Inflammatory macrophage (primary cell): ENCODE measurements around the gene RNASE12.
"Not testable (repeated sequence)": the region's sequence is repeated elsewhere in the genome, so short reads cannot be mapped to it uniquely, and the experiment has no call there.

Experiments used
- DNase-seq, 2 donors: peaks; one replicate each; pipeline ENCODE4 v3.0.0-alpha.2; 2020 to 2022
- total RNA-seq, 18 experiments: gene quantifications; one replicate each; lab custom pipeline; 2026; ENCODE audit warnings: mixed read lengths in 6 of 18, inconsistent platforms in 2 of 18; lab: John Stamatoyannopoulos, UW

RNASE12 gene
- 0 to 0.03 (median 0) reads per million in 18 experiments for total RNA-seq

GRCh38 chr14:20591235-20591634, at the start of gene RNASE12:
Gene RNASE12 (minus strand): TSS chr14:20591376. CDS start chr14:20590723, 653 bp downstream.
- DNase-seq, result no peak

GRCh38 chr14:20632831-20633691, 41.9 kb upstream of the RNASE12 start:
- DNase-seq, result peak; percentile 63 to 72

- no peak for DNase-seq
Observed at GRCh38 chr14:20632448-20632830, 41.3 kb upstream of the RNASE12 start.

- DNase-seq, result peak; percentile 22 to 51
Observed at GRCh38 chr14:20631880-20632389, 40.8 kb upstream of the RNASE12 start.

- DNase-seq, result peak; percentile 44 to 55
Observed at GRCh38 chr14:20631023-20631879, 40.1 kb upstream of the RNASE12 start.

- peak in 1 of 2 donors; percentile 11 for DNase-seq
Observed at GRCh38 chr14:20630340-20631022, 39.3 kb upstream of the RNASE12 start.

GRCh38 chr14:20628063-20628854, 37.1 kb upstream of the RNASE12 start:
- DNase-seq, result no peak

GRCh38 chr14:20627346-20628027, 36.3 kb upstream of the RNASE12 start:
- no peak for DNase-seq

- DNase-seq, result no peak
Observed at GRCh38 chr14:20626274-20626673, 35.1 kb upstream of the RNASE12 start.

- peak; percentile 90 to 96 for DNase-seq
Observed at GRCh38 chr14:20624495-20625070, 33.4 kb upstream of the RNASE12 start.

- peak; percentile 45 to 57 for DNase-seq
Observed at GRCh38 chr14:20623798-20624197, 32.6 kb upstream of the RNASE12 start.

GRCh38 chr14:20622816-20623291, 31.7 kb upstream of the RNASE12 start:
- peak in 1 of 2 donors; percentile 22 for DNase-seq

GRCh38 chr14:20620798-20621478, 29.8 kb upstream of the RNASE12 start:
- DNase-seq, result no peak

GRCh38 chr14:20619688-20620087, 28.5 kb upstream of the RNASE12 start:
- not testable (repeated sequence) for DNase-seq

GRCh38 chr14:20618271-20618749, 27.1 kb upstream of the RNASE12 start:
- peak; percentile 26 to 67 for DNase-seq

- DNase-seq, result peak in 1 of 2 donors; percentile 41
Observed at GRCh38 chr14:20617138-20618003, 26.2 kb upstream of the RNASE12 start.

- DNase-seq, result no peak
Observed at GRCh38 chr14:20615996-20616395, 24.8 kb upstream of the RNASE12 start.

GRCh38 chr14:20614038-20614840, 23.1 kb upstream of the RNASE12 start:
- DNase-seq, result no peak
